ENCODE measurements around the gene CYP4Z1. TPM values are rescaled to one million over a fixed set of nuclear protein-coding genes. Genes with fewer than 3 reads are reported as not detected.
"Not testable (repeated sequence)": the region's sequence is repeated elsewhere in the genome, so short reads cannot be mapped to it uniquely, and the experiment has no call there.

Gene CYP4Z1
- total and polyA plus RNA-seq, 3 experiments from 2014 or later = not detected

DNA sequence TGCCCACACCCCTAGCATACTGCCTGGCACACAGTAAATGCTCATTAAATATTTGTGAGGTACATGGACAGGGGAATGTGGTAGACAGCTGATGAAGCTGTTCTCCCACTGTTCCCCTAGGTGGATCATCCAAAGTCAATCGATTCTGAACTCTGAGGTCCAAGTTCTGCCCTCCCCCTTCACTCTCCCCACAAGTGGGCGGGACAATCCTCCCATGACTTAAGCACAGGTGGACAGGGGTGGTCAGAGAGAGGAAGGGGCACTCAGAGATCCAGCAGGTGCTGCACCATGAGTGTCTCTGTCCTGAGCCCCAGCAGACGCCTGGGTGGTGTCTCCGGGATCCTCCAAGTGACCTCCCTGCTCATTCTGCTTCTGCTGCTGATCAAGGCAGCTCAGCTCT, 70.2 kb downstream of the CYP4Z1 start, which contains the start of gene CYP4A22:
Gene CYP4A22, plus strand, starts transcription at position 244 of the 400 bp plus-strand sequence. Its CDS starts 45 bp downstream, at position 289.
- Histone ChIP-seq H3K9me3 (ENCODE audit: low read length) (no peaks in the 10 kb centered on the region), H3K27ac (ENCODE audit: low read depth, low read length) (no peak within 1 kb of the TSS), H3K4me1 (ENCODE audit: insufficient read depth, low read length) (no peaks in the 10 kb centered on the region), H3K4me3 (ENCODE audit: low read length) (no peak within 1 kb of the TSS), H3K36me3 (ENCODE audit: insufficient read depth, low read length) (no peaks in the 10 kb centered on the region), H3K27me3 (ENCODE audit: insufficient read depth, low read length, poor library complexity, severe bottlenecking) (no peaks in the 10 kb centered on the region)
- ChIA-PET CTCF (no interaction called here), POLR2A (no interaction called here)
- Mint-ChIP-seq H3K4me3 (no peak within 1 kb of the TSS), H3K36me3 (no peaks in the 10 kb centered on the region), H3K27me3 (peaks cover 0 to 31% of the 10 kb centered on the region in 2 donors), H3K27ac (no peak within 1 kb of the TSS), H3K4me1 (no peaks in the 10 kb centered on the region), H3K9me3 (peaks cover 0 to 3% (median 0%) of the 10 kb centered on the region in 5 donors)
- DNase-seq = no peak

GRCh38 chr1:47137925-47138615, 71.0 kb downstream of the CYP4Z1 start:
- ChIA-PET CTCF (no interaction called here), POLR2A (no interaction called here)
- no peaks in the 10 kb centered on the region for H3K4me1 Mint-ChIP-seq
- Histone ChIP-seq H3K9me3 (ENCODE audit: low read length) (no peaks in the 10 kb centered on the region), H3K27me3 (ENCODE audit: insufficient read depth, low read length, poor library complexity, severe bottlenecking) (no peaks in the 10 kb centered on the region), H3K4me3 (ENCODE audit: low read length) (no peak overlapping the region), H3K36me3 (ENCODE audit: insufficient read depth, low read length) (no peaks in the 10 kb centered on the region), H3K4me1 (ENCODE audit: insufficient read depth, low read length) (no peaks in the 10 kb centered on the region), H3K27ac (ENCODE audit: low read depth, low read length) (no peak overlapping the region)
- H3K27me3 Mint-ChIP-seq = peaks cover 0 to 32% of the 10 kb centered on the region in 2 donors
- H3K27ac Mint-ChIP-seq = no peak overlapping the region
- no peak for DNase-seq
- no peak overlapping the region for H3K4me3 Mint-ChIP-seq
- H3K36me3 Mint-ChIP-seq = no peaks in the 10 kb centered on the region
- no peaks in the 10 kb centered on the region for H3K9me3 Mint-ChIP-seq

GRCh38 chr1:47140358-47140757, 73.3 kb downstream of the CYP4Z1 start:
- H3K4me1 ChIP-seq (ENCODE audit: insufficient read depth, low read length); CTCF ChIA-PET; DNase-seq; H3K27me3 ChIP-seq (ENCODE audit: insufficient read depth, low read length, poor library complexity, severe bottlenecking); POLR2A ChIA-PET; H3K9me3 Mint-ChIP-seq; H3K27ac Mint-ChIP-seq; H3K36me3 Mint-ChIP-seq; H3K4me1 Mint-ChIP-seq; H3K36me3 ChIP-seq (ENCODE audit: insufficient read depth, low read length); H3K4me3 ChIP-seq (ENCODE audit: low read length); H3K4me3 Mint-ChIP-seq; H3K27ac ChIP-seq (ENCODE audit: low read depth, low read length); H3K9me3 ChIP-seq (ENCODE audit: low read length): not testable (repeated sequence)
- peaks cover 0 to 26% of the 10 kb centered on the region in 2 donors for H3K27me3 Mint-ChIP-seq

GRCh38 chr1:47143654-47144053, 76.6 kb downstream of the CYP4Z1 start:
- H3K27ac ChIP-seq (ENCODE audit: low read depth, low read length); H3K4me3 Mint-ChIP-seq; H3K36me3 Mint-ChIP-seq; H3K4me1 Mint-ChIP-seq; H3K27me3 ChIP-seq (ENCODE audit: insufficient read depth, low read length, poor library complexity, severe bottlenecking); H3K9me3 Mint-ChIP-seq; H3K27ac Mint-ChIP-seq; H3K36me3 ChIP-seq (ENCODE audit: insufficient read depth, low read length); H3K4me3 ChIP-seq (ENCODE audit: low read length); H3K9me3 ChIP-seq (ENCODE audit: low read length); CTCF ChIA-PET; DNase-seq; H3K4me1 ChIP-seq (ENCODE audit: insufficient read depth, low read length); POLR2A ChIA-PET: not testable (repeated sequence)
- peaks cover 10 to 30% of the 10 kb centered on the region in 2 donors for H3K27me3 Mint-ChIP-seq

- H3K4me1 Mint-ChIP-seq; H3K9me3 Mint-ChIP-seq; POLR2A ChIA-PET; CTCF ChIA-PET; H3K4me1 ChIP-seq (ENCODE audit: insufficient read depth, low read length); H3K4me3 Mint-ChIP-seq; H3K4me3 ChIP-seq (ENCODE audit: low read length); H3K27ac Mint-ChIP-seq; DNase-seq; H3K36me3 Mint-ChIP-seq; H3K36me3 ChIP-seq (ENCODE audit: insufficient read depth, low read length); H3K27me3 ChIP-seq (ENCODE audit: insufficient read depth, low read length, poor library complexity, severe bottlenecking); H3K9me3 ChIP-seq (ENCODE audit: low read length); H3K27ac ChIP-seq (ENCODE audit: low read depth, low read length): not testable (repeated sequence)
- H3K27me3 Mint-ChIP-seq = peaks cover 22 to 44% of the 10 kb centered on the region in 2 donors
Measured at GRCh38 chr1:47146495-47146894, 79.5 kb downstream of the CYP4Z1 start.

DNA sequence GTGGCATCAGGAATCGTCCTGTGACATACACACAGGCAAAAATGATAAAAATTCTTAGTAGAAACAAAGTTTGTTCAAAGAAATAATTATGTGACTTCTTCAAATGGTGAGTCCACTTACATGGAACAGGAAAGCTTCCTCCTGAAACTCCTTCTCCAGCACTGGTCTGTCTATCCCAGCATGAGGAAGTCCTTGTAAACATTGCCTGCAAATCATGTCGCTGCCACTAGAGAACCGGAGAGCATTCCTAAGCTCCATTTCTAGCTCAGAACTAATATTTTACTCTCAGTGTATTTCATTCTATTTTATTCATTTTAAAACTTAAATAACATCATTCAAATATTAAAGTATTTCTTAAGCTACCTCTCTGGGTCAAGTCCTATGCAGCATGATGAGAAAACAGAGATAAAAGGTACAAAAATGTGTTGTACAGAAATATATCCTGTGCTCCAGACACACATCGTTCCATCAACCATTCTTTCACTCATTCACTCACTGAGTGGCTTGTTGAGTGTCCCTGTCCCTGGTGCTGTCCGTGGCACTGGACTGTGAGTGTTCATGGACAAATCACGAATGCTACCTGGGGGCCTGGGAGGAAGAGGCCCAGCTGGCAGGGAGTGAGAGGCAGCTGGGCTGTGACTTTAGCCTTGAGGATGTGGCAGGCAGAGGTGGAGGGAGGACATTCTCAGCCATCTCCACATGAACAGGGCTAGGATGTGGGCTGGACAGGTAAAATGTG, 80.2 kb downstream of the CYP4Z1 start:
- Histone ChIP-seq H3K27ac (ENCODE audit: low read depth, low read length) (no peak overlapping the region), H3K9me3 (ENCODE audit: low read length) (no peaks in the 10 kb centered on the region), H3K4me3 (ENCODE audit: low read length) (no peak overlapping the region), H3K36me3 (ENCODE audit: insufficient read depth, low read length) (no peaks in the 10 kb centered on the region), H3K4me1 (ENCODE audit: insufficient read depth, low read length) (no peaks in the 10 kb centered on the region), H3K27me3 (ENCODE audit: insufficient read depth, low read length, poor library complexity, severe bottlenecking) (no peaks in the 10 kb centered on the region)
- H3K27me3 Mint-ChIP-seq = peaks cover 22 to 44% of the 10 kb centered on the region in 2 donors
- no peak overlapping the region for H3K4me3 Mint-ChIP-seq
- DNase-seq = no peak
- no peaks in the 10 kb centered on the region for H3K4me1 Mint-ChIP-seq
- CTCF ChIA-PET = no interaction called here
- POLR2A ChIA-PET = no interaction called here
- peaks cover 0 to 2% (median 0%) of the 10 kb centered on the region in 3 donors for H3K36me3 Mint-ChIP-seq
- no peak overlapping the region for H3K27ac Mint-ChIP-seq
- no peaks in the 10 kb centered on the region for H3K9me3 Mint-ChIP-seq

GRCh38 chr1:47149162-47149561, 82.1 kb downstream of the CYP4Z1 start:
- peaks cover 27 to 54% of the 10 kb centered on the region in 2 donors for H3K27me3 Mint-ChIP-seq
- H3K36me3 Mint-ChIP-seq; H3K36me3 ChIP-seq (ENCODE audit: insufficient read depth, low read length); CTCF ChIA-PET; H3K27ac ChIP-seq (ENCODE audit: low read depth, low read length); H3K4me1 Mint-ChIP-seq; H3K4me3 Mint-ChIP-seq; H3K27me3 ChIP-seq (ENCODE audit: insufficient read depth, low read length, poor library complexity, severe bottlenecking); H3K27ac Mint-ChIP-seq; H3K9me3 Mint-ChIP-seq; H3K9me3 ChIP-seq (ENCODE audit: low read length); DNase-seq; H3K4me3 ChIP-seq (ENCODE audit: low read length); POLR2A ChIA-PET; H3K4me1 ChIP-seq (ENCODE audit: insufficient read depth, low read length): not testable (repeated sequence)

- H3K4me3 ChIP-seq (ENCODE audit: low read length); H3K4me3 Mint-ChIP-seq; DNase-seq; POLR2A ChIA-PET; H3K4me1 Mint-ChIP-seq; H3K9me3 ChIP-seq (ENCODE audit: low read length); H3K27ac Mint-ChIP-seq; H3K4me1 ChIP-seq (ENCODE audit: insufficient read depth, low read length); H3K36me3 Mint-ChIP-seq; H3K27ac ChIP-seq (ENCODE audit: low read depth, low read length); H3K27me3 ChIP-seq (ENCODE audit: insufficient read depth, low read length, poor library complexity, severe bottlenecking); CTCF ChIA-PET; H3K36me3 ChIP-seq (ENCODE audit: insufficient read depth, low read length): not testable (repeated sequence)
- Mint-ChIP-seq H3K9me3 (peaks cover 5 to 22% (median 12%) of the 10 kb centered on the region in 5 donors), H3K27me3 (peaks cover 10 to 59% of the 10 kb centered on the region in 2 donors)
Measured at GRCh38 chr1:47156457-47156856, 89.4 kb downstream of the CYP4Z1 start.

Measured in CD8-positive, alpha-beta memory T cell (primary cell).